WTC11 (cell line): ENCODE measurements around the gene IL16.

Source experiments
- CTCF ChIP-seq: fragments of 200-600 bp; IDR thresholded peaks from 2 replicates; pipeline ENCODE4 v1.8.0; 2022; ENCODE audit warnings: antibody characterized with exemption
- FOXK1 ChIP-seq: sonication (generic); formaldehyde crosslinking; IDR thresholded peaks from 2 replicates; pipeline ENCODE4 v1.8.0; 2022; ENCODE audit warnings: mild to moderate bottlenecking, moderate library complexity, missing genetic modification reagents
- KAT7 ChIP-seq: sonication (generic); formaldehyde crosslinking; IDR thresholded peaks from 2 replicates; pipeline ENCODE4 v1.8.1; 2023; ENCODE audit warnings: missing genetic modification reagents, mild to moderate bottlenecking, borderline replicate concordance
- PREB ChIP-seq: sonication (generic); formaldehyde crosslinking; IDR thresholded peaks from 2 replicates; pipeline ENCODE4 v1.8.1; 2022; ENCODE audit warnings: mild to moderate bottlenecking, missing genetic modification reagents, moderate library complexity, borderline replicate concordance
- TEAD1 ChIP-seq: sonication (generic); formaldehyde crosslinking; IDR thresholded peaks from 2 replicates; pipeline ENCODE4 v1.8.0; 2022; ENCODE audit warnings: mild to moderate bottlenecking, missing genetic modification reagents
- TEAD4 ChIP-seq: sonication (generic); formaldehyde crosslinking; IDR thresholded peaks from 2 replicates; pipeline ENCODE4 v1.8.0; 2022; ENCODE audit warnings: mild to moderate bottlenecking, missing genetic modification reagents

- TF ChIP-seq CTCF (no peak), KAT7 (no peak), TEAD1 (CRISPR knock-in tag) (no peak), PREB (CRISPR knock-in tag) (no peak), FOXK1 (CRISPR knock-in tag) (no peak), TEAD4 (CRISPR knock-in tag) (no peak)
Measured at GRCh38 chr15:81222007-81222406, 25.3 kb downstream of the IL16 start.
